H9 (cell line): Measurements from ENCODE around the gene ZNF471. TPM values are rescaled to one million over a fixed set of nuclear protein-coding genes. Genes with fewer than 3 reads are reported as not detected.

Source experiments
- DNase-seq: peaks from one replicate; pipeline ENCODE4 v3.0.0-alpha.2; 2017
- H2AFZ ChIP-seq: one replicate; pipeline ENCODE4 v1.6.1; 2013; ENCODE audit warnings: mild to moderate bottlenecking, low read length, control low read depth, moderate library complexity
- H2AK5ac ChIP-seq: 2 replicates; pipeline ENCODE4 v1.6.1; 2013; ENCODE audit warnings: low read length, control low read depth, mixed read lengths; ENCODE audit not compliant: insufficient read length
- H2BK120ac ChIP-seq: one replicate; pipeline ENCODE4 v1.6.1; 2013; ENCODE audit warnings: low read depth, mild to moderate bottlenecking, low read length, control low read depth, inconsistent platforms; ENCODE audit not compliant: poor library complexity, severe bottlenecking
- H2BK12ac ChIP-seq: 2 replicates; pipeline ENCODE4 v1.6.1; 2013; ENCODE audit warnings: low read length, control low read depth, mixed read lengths, low read depth; ENCODE audit not compliant: insufficient read length
- H2BK15ac ChIP-seq: 2 replicates; pipeline ENCODE4 v1.6.1; 2013; ENCODE audit warnings: low read depth, low read length, control low read depth
- H2BK20ac ChIP-seq: one replicate; pipeline ENCODE4 v1.6.1; 2013; ENCODE audit warnings: low read depth, mild to moderate bottlenecking, low read length, control low read depth, inconsistent platforms; ENCODE audit not compliant: poor library complexity, severe bottlenecking
- H2BK5ac ChIP-seq: 2 replicates; pipeline ENCODE4 v1.6.1; 2013; ENCODE audit warnings: low read length, control low read depth, mixed read lengths; ENCODE audit not compliant: insufficient read length
- H3K14ac ChIP-seq: 2 replicates; pipeline ENCODE4 v1.6.1; 2013; ENCODE audit warnings: low read length, control low read depth; ENCODE audit not compliant: insufficient read depth
- H3K18ac ChIP-seq: 2 replicates; pipeline ENCODE4 v1.6.1; 2013; ENCODE audit warnings: low read depth, mild to moderate bottlenecking, mixed read lengths, low read length, control low read depth; ENCODE audit not compliant: insufficient read length
- H3K23ac ChIP-seq: 2 replicates; pipeline ENCODE4 v1.6.1; 2013; ENCODE audit warnings: low read length, control low read depth, mixed read lengths, low read depth; ENCODE audit not compliant: insufficient read length
- H3K23me2 ChIP-seq: 2 replicates; pipeline ENCODE4 v1.6.1; 2013; ENCODE audit warnings: low read depth, mild to moderate bottlenecking, mixed read lengths, low read length, control low read depth; ENCODE audit not compliant: insufficient read length, poor library complexity, severe bottlenecking
- H3K27ac ChIP-seq: 2 replicates; pipeline ENCODE4 v1.5.1; 2013; ENCODE audit warnings: low read length, control low read depth, mixed read lengths, low read depth; ENCODE audit not compliant: insufficient read length
- H3K27me3 ChIP-seq: 2 replicates; pipeline ENCODE4 v1.6.1; 2013; ENCODE audit warnings: low read length, control low read depth, inconsistent platforms; ENCODE audit not compliant: insufficient read depth
- H3K4ac ChIP-seq: 2 replicates; pipeline ENCODE4 v1.6.1; 2013; ENCODE audit warnings: low read depth, mild to moderate bottlenecking, control low read depth, inconsistent platforms, low read length, moderate library complexity
- H3K4me1 ChIP-seq: 2 replicates; pipeline ENCODE4 v1.6.1; 2013; ENCODE audit warnings: low read length, control low read depth, inconsistent platforms; ENCODE audit not compliant: insufficient read depth
- H3K4me2 ChIP-seq: 2 replicates; pipeline ENCODE4 v1.6.1; 2013; ENCODE audit warnings: low read length, control low read depth, mixed read lengths; ENCODE audit not compliant: insufficient read length, insufficient read depth
- H3K56ac ChIP-seq: 2 replicates; pipeline ENCODE4 v1.6.1; 2013; ENCODE audit warnings: low read depth, mild to moderate bottlenecking, mixed read lengths, low read length, control low read depth; ENCODE audit not compliant: insufficient read length
- H3K79me1 ChIP-seq: 2 replicates; pipeline ENCODE4 v1.6.1; 2013; ENCODE audit warnings: low read depth, mild to moderate bottlenecking, moderate library complexity, low read length, control low read depth, inconsistent platforms; ENCODE audit not compliant: insufficient read depth, poor library complexity, severe bottlenecking
- H3K79me2 ChIP-seq: 2 replicates; pipeline ENCODE4 v1.6.1; 2013; ENCODE audit warnings: low read length, control low read depth, inconsistent platforms; ENCODE audit not compliant: insufficient read depth
- H3K9ac ChIP-seq: 2 replicates; pipeline ENCODE4 v1.6.1; 2013; ENCODE audit warnings: low read length, control low read depth, mixed read lengths; ENCODE audit not compliant: insufficient read length; ENCODE audit errors: extremely low read depth
- H3K9me3 ChIP-seq: one replicate; pipeline ENCODE4 v1.6.1; 2013; ENCODE audit warnings: low read depth, low read length, inconsistent platforms; ENCODE audit not compliant: control insufficient read depth
- H3T11ph ChIP-seq: one replicate; pipeline ENCODE4 v1.6.1; 2013; ENCODE audit warnings: mild to moderate bottlenecking, low read length, control low read depth, inconsistent platforms
- H4K20me1 ChIP-seq: one replicate; pipeline ENCODE4 v1.6.1; 2013; ENCODE audit not compliant: control insufficient read depth, insufficient read length, insufficient read depth
- H4K5ac ChIP-seq: 2 replicates; pipeline ENCODE4 v1.6.1; 2013; ENCODE audit warnings: low read depth, mild to moderate bottlenecking, mixed read lengths, low read length, control low read depth; ENCODE audit not compliant: insufficient read length
- H4K8ac ChIP-seq: replicated peaks from 2 replicates; pipeline ENCODE4 v1.6.1; 2013; ENCODE audit warnings: low read length, control low read depth, mixed read lengths, low read depth; ENCODE audit not compliant: insufficient read length
- H4K91ac ChIP-seq: 2 replicates; pipeline ENCODE4 v1.6.1; 2013; ENCODE audit warnings: low read depth, mild to moderate bottlenecking, moderate library complexity, mixed read lengths, low read length, control low read depth; ENCODE audit not compliant: insufficient read length
- H3K27ac Mint-ChIP-seq, 3 experiments: 2 replicates in 2 of 3; 3 replicates in 1 of 3; pipeline ENCODE4 v1.8.0; 2020 to 2021; ENCODE audit warnings: mixed read lengths in 3 of 3, mild to moderate bottlenecking in 1 of 3, moderate library complexity in 1 of 3
- H3K27me3 Mint-ChIP-seq: 2 replicates; pipeline ENCODE4 v1.8.0; 2021; ENCODE audit warnings: low read depth, mild to moderate bottlenecking, moderate library complexity, mixed read lengths
- H3K36me3 Mint-ChIP-seq, 3 experiments: 2 replicates in 2 of 3; 3 replicates in 1 of 3; pipeline ENCODE4 v1.8.0; 2020 to 2021; ENCODE audit warnings: low read depth in 3 of 3, mixed read lengths in 3 of 3; ENCODE audit not compliant: insufficient read depth in 1 of 3
- H3K4me1 Mint-ChIP-seq, 2 experiments: 2 replicates each; pipeline ENCODE4 v1.8.0; 2020; ENCODE audit warnings: mixed read lengths in 2 of 2
- H3K4me3 Mint-ChIP-seq, 2 experiments: 2 replicates in 1 of 2; 3 replicates in 1 of 2; pipeline ENCODE4 v1.8.0; 2020 to 2021; ENCODE audit warnings: mild to moderate bottlenecking in 2 of 2, mixed read lengths in 2 of 2, moderate library complexity in 1 of 2
- H3K9me3 Mint-ChIP-seq, 2 experiments: 2 replicates in 1 of 2; 3 replicates in 1 of 2; pipeline ENCODE4 v1.8.0; 2020; ENCODE audit warnings: mild to moderate bottlenecking in 2 of 2, mixed read lengths in 2 of 2, moderate library complexity in 1 of 2
- WGBS: extraction: QIAGEN DNeasy Blood & Tissue Kit; methylation state at CpG from one replicate; pipeline ENCODE4 v1.1.7; 2013; ENCODE audit warnings: missing lambda C conversion rate, low lambda C conversion rate, mixed read lengths; ENCODE audit not compliant: insufficient read length; ENCODE audit errors: extremely low coverage; 5-methylcytosine and 5-hydroxymethylcytosine counted together
- total RNA-seq: library from RNA; stranded (reverse); gene quantifications from 2 replicates; pipeline ENCODE4 v1.2.1, GENCODE V29; 2021
- TF ChIP-seq, protein P1 (sequence below): fragments of 200-600 bp; sonication (generic); conservative IDR thresholded peaks from 3 replicates; pipeline ENCODE4 v1.8.0; 2021; ENCODE audit warnings: antibody characterized with exemption, mild to moderate bottlenecking

Gene ZNF471
- total RNA-seq, 1 experiment from 2014 or later = not detected

DNA sequence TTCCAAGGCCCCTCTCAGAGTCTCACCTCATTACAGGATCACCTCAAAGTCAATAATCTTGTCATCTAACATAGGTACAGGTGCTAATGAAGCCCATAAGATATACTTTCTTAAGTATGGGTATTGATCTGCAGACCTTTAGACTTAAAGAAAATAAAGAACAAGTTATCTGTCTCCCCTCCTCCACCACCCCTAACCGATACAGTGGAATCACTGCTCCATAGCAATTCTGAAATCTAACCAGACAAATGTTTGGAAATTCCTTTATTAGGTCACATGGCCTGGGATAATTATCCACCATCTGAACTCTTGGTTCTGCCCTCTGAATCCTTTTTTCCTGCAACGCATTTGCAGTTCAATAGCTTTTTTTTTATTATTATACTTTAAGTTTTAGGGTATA, 55.1 kb downstream of the ZNF471 start:
- no peak overlapping the region for H2BK20ac ChIP-seq
- TF ChIP-seq, protein P1, sequence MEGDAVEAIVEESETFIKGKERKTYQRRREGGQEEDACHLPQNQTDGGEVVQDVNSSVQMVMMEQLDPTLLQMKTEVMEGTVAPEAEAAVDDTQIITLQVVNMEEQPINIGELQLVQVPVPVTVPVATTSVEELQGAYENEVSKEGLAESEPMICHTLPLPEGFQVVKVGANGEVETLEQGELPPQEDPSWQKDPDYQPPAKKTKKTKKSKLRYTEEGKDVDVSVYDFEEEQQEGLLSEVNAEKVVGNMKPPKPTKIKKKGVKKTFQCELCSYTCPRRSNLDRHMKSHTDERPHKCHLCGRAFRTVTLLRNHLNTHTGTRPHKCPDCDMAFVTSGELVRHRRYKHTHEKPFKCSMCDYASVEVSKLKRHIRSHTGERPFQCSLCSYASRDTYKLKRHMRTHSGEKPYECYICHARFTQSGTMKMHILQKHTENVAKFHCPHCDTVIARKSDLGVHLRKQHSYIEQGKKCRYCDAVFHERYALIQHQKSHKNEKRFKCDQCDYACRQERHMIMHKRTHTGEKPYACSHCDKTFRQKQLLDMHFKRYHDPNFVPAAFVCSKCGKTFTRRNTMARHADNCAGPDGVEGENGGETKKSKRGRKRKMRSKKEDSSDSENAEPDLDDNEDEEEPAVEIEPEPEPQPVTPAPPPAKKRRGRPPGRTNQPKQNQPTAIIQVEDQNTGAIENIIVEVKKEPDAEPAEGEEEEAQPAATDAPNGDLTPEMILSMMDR = no peak
- H3K9me3 Mint-ChIP-seq = peaks cover 77 to 84% of the 10 kb centered on the region in 2 experiments
- no peak overlapping the region for H4K91ac ChIP-seq
- H3K27ac ChIP-seq = no peak overlapping the region
- no peak overlapping the region for H3K4ac ChIP-seq
- H3K4me1 Mint-ChIP-seq = peaks cover 3 to 5% of the 10 kb centered on the region in 2 experiments; a peak in 3 of 4 replicates
- no peak overlapping the region for H2BK120ac ChIP-seq
- no peaks in the 10 kb centered on the region for H3K79me1 ChIP-seq
- no CpG with 5 or more reads among the region's 2 CpGs for WGBS
- no peak overlapping the region for H2AK5ac ChIP-seq
- H2AFZ ChIP-seq = no peak overlapping the region
- H3K23me2 ChIP-seq = no peaks in the 10 kb centered on the region
- no peak overlapping the region for H4K5ac ChIP-seq
- H3K27me3 ChIP-seq = no peaks in the 10 kb centered on the region
- H4K8ac ChIP-seq = no peak overlapping the region
- H3K4me3 Mint-ChIP-seq = no peak overlapping the region
- H3K9me3 ChIP-seq = peaks cover 38% of the 10 kb centered on the region
- no peak overlapping the region for H3K23ac ChIP-seq
- H3K4me1 ChIP-seq = no peaks in the 10 kb centered on the region
- H4K20me1 ChIP-seq = no peaks in the 10 kb centered on the region
- H2BK5ac ChIP-seq = no peak overlapping the region
- peaks cover 8 to 37% (median 24%) of the 10 kb centered on the region in 3 experiments for H3K36me3 Mint-ChIP-seq
- H3K4me2 ChIP-seq = no peak overlapping the region
- H3K27me3 Mint-ChIP-seq = peaks cover 3% of the 10 kb centered on the region
- H3K14ac ChIP-seq = no peak overlapping the region
- no peak overlapping the region for H3K27ac Mint-ChIP-seq
- H2BK15ac ChIP-seq = no peak overlapping the region
- no peak overlapping the region for H3K18ac ChIP-seq
- H3K79me2 ChIP-seq = no peaks in the 10 kb centered on the region
- H2BK12ac ChIP-seq = no peak overlapping the region
- no peak overlapping the region for H3K9ac ChIP-seq
- no peak overlapping the region for H3K56ac ChIP-seq
- no peak for DNase-seq
- H3T11ph ChIP-seq = no peak overlapping the region
